Tibial nerve (tissue), 4 donors: ENCODE measurements around the gene FAM185A.
"Not testable (repeated sequence)": the region's sequence is repeated elsewhere in the genome, so short reads cannot be mapped to it uniquely, and the experiment has no call there.

ENCODE experiments used
- EP300 ChIP-seq, 2 donors: sonication (generic); formaldehyde crosslinking; IDR thresholded peaks; one replicate each; pipeline ENCODE4 v1.6.1; 2017; ENCODE audit warnings: antibody characterized with exemption in 2 of 2, mild to moderate bottlenecking in 1 of 2
- POLR2A ChIP-seq, 2 donors: fragments of 450-650 bp; IDR thresholded peaks; one replicate each; pipeline ENCODE4 v1.6.1; 2017; ENCODE audit warnings: antibody characterized with exemption in 2 of 2, mild to moderate bottlenecking in 2 of 2, moderate library complexity in 2 of 2
- TF ChIP-seq, protein P1 (sequence below), 5 experiments: fragments of 200-600 bp in 3 of 5; fragments of 450-650 bp in 2 of 5; sonication (generic) in 3 of 5; IDR thresholded peaks; one replicate each; pipeline ENCODE4 v1.5.1; 2016 to 2019; ENCODE audit warnings: antibody characterized with exemption in 5 of 5, mild to moderate bottlenecking in 3 of 5, moderate library complexity in 2 of 5

DNA sequence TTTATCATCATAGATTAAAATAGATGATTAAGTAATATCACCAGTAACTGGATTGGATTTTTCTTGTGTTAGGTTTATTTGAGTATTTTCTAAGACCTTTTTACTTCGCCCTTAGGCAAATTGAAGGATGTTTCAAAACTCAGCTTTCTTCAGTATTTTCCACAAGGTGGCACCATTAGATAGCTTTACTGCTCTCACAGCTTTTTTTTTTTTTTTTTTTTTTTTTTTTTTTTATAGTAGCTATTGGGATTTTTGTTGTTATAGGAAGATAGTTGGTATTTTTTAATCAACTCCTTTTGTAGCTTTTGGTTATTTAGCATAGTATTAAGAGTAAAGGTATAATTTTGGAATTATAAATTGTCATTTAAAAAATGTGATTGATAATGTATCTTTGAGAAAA is 9.4 kb downstream of the FAM185A start:
- TF ChIP-seq, protein P1, sequence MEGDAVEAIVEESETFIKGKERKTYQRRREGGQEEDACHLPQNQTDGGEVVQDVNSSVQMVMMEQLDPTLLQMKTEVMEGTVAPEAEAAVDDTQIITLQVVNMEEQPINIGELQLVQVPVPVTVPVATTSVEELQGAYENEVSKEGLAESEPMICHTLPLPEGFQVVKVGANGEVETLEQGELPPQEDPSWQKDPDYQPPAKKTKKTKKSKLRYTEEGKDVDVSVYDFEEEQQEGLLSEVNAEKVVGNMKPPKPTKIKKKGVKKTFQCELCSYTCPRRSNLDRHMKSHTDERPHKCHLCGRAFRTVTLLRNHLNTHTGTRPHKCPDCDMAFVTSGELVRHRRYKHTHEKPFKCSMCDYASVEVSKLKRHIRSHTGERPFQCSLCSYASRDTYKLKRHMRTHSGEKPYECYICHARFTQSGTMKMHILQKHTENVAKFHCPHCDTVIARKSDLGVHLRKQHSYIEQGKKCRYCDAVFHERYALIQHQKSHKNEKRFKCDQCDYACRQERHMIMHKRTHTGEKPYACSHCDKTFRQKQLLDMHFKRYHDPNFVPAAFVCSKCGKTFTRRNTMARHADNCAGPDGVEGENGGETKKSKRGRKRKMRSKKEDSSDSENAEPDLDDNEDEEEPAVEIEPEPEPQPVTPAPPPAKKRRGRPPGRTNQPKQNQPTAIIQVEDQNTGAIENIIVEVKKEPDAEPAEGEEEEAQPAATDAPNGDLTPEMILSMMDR (IDR thresholded peaks at IDR 0.05), result peak in 2 of 5 experiments; percentile 16 to 27
- TF ChIP-seq EP300, POLR2A (IDR thresholded peaks at IDR 0.05): not testable (repeated sequence)
